Peyer's patch (tissue), 4 donors: ENCODE measurements around the gene CD33.

Experiments
- POLR2A ChIP-seq, 2 donors: fragments of 450-650 bp; IDR thresholded peaks; one replicate each; pipeline ENCODE4 v1.5.1; 2017; ENCODE audit warnings: antibody characterized with exemption in 2 of 2, mild to moderate bottlenecking in 2 of 2, moderate library complexity in 2 of 2
- TF ChIP-seq, protein P1 (sequence below), 6 experiments: fragments of 450-650 bp in 4 of 6; fragments of 200-600 bp in 2 of 6; sonication (generic) in 1 of 6; IDR thresholded peaks; one replicate each; pipeline ENCODE4 v1.5.1; 2017 to 2019; ENCODE audit warnings: antibody characterized with exemption in 6 of 6, mild to moderate bottlenecking in 3 of 6, moderate library complexity in 1 of 6

DNA sequence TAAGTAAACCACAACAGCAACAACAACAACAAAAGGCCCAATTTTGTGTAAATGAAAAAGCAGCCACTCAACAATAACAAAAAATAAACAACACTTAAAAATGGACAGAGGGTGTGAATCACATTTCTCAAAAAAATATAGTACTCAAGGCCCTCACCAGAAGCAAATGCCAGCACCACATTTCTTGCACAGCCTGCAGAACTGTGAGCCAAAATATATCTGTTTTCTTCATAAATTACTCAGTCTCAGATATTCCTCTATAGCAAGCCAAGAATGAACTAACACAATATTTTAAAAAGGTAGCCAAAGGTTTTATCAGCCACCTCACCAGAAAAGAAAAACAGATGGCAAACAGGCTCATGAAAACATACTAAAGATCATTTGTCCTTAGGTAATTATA, 3.9 kb upstream of the CD33 start:
- no peak for TF ChIP-seq POLR2A (IDR thresholded peaks at IDR 0.05)
- TF ChIP-seq, protein P1, sequence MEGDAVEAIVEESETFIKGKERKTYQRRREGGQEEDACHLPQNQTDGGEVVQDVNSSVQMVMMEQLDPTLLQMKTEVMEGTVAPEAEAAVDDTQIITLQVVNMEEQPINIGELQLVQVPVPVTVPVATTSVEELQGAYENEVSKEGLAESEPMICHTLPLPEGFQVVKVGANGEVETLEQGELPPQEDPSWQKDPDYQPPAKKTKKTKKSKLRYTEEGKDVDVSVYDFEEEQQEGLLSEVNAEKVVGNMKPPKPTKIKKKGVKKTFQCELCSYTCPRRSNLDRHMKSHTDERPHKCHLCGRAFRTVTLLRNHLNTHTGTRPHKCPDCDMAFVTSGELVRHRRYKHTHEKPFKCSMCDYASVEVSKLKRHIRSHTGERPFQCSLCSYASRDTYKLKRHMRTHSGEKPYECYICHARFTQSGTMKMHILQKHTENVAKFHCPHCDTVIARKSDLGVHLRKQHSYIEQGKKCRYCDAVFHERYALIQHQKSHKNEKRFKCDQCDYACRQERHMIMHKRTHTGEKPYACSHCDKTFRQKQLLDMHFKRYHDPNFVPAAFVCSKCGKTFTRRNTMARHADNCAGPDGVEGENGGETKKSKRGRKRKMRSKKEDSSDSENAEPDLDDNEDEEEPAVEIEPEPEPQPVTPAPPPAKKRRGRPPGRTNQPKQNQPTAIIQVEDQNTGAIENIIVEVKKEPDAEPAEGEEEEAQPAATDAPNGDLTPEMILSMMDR (IDR thresholded peaks at IDR 0.05), result no peak
